ENCODE measurements around the gene FBLN1. TPM values are rescaled to one million over a fixed set of nuclear protein-coding genes. Genes with fewer than 3 reads are reported as not detected.

FBLN1 gene
- polyA plus RNA-seq, 1 donor from 2014 or later, result 3.4 TPM

- no peaks in the 10 kb centered on the region for H3F3A ChIP-seq (ENCODE audit: insufficient read depth, low read length, poor library complexity, severe bottlenecking)
- no peaks in the 10 kb centered on the region for H3K79me2 ChIP-seq (replicated peaks; ENCODE audit: insufficient read depth, low read length)
- H2AFZ ChIP-seq (ENCODE audit: low read depth, low read length), result no peak overlapping the region
- TF ChIP-seq RAD21 (conservative IDR thresholded peaks at IDR 0.05) (no peak), CTCF (IDR thresholded peaks at IDR 0.05; ENCODE audit: poor library complexity, severe bottlenecking) (no peak), SMC3 (conservative IDR thresholded peaks at IDR 0.05; ENCODE audit: poor library complexity) (no peak), POLR2AphosphoS5 (IDR thresholded peaks at IDR 0.05) (no peak), REST (IDR thresholded peaks at IDR 0.05; ENCODE audit: borderline replicate concordance) (no peak), TAF1 (IDR thresholded peaks at IDR 0.05; ENCODE audit: low read depth) (no peak), MXI1 (conservative IDR thresholded peaks at IDR 0.05; ENCODE audit: poor library complexity, severe bottlenecking) (no peak), EP300 (conservative IDR thresholded peaks at IDR 0.05; ENCODE audit: poor library complexity, severe bottlenecking) (no peak), EZH2 (IDR thresholded peaks at IDR 0.05; ENCODE audit: borderline replicate concordance, insufficient read depth, low read length, poor library complexity, severe bottlenecking) (no peak)
- no peak overlapping the region for H3K9ac ChIP-seq (ENCODE audit: low read length)
- H3K27ac ChIP-seq (ENCODE audit: low read length), result no peak overlapping the region
- no peaks in the 10 kb centered on the region for H4K20me1 ChIP-seq (ENCODE audit: insufficient read depth)
- no peak overlapping the region for H3K4me3 ChIP-seq (ENCODE audit: low read length)
- no peaks in the 10 kb centered on the region for H3K9me3 ChIP-seq (ENCODE audit: low read length)
- no peaks in the 10 kb centered on the region for H3K36me3 ChIP-seq (ENCODE audit: insufficient read depth, low read length)
- no peak overlapping the region for H3K4me2 ChIP-seq (ENCODE audit: low read length)
- no peaks in the 10 kb centered on the region for H3K27me3 ChIP-seq (ENCODE audit: insufficient read depth, low read depth, low read length)
- H3K9me2 ChIP-seq (ENCODE audit: insufficient read depth, low read length), result no peaks in the 10 kb centered on the region
These were observed 33.8 kb upstream of the FBLN1 start for GRCh38 chr22:45468872-45469271.

GRCh38 chr22:45469281-45470073 is 33.2 kb upstream of the FBLN1 start:
- Histone ChIP-seq H3K27me3 (ENCODE audit: insufficient read depth, low read depth, low read length) (no peaks in the 10 kb centered on the region), H3K27ac (ENCODE audit: low read length) (no peak overlapping the region), H2AFZ (ENCODE audit: low read depth, low read length) (no peak overlapping the region), H3K4me3 (ENCODE audit: low read length) (no peak overlapping the region), H3K4me2 (ENCODE audit: low read length) (no peak overlapping the region), H3K9me2 (ENCODE audit: insufficient read depth, low read length) (no peaks in the 10 kb centered on the region), H3K79me2 (replicated peaks; ENCODE audit: insufficient read depth, low read length) (no peaks in the 10 kb centered on the region), H3K9ac (ENCODE audit: low read length) (no peak overlapping the region), H3F3A (ENCODE audit: insufficient read depth, low read length, poor library complexity, severe bottlenecking) (no peaks in the 10 kb centered on the region), H4K20me1 (ENCODE audit: insufficient read depth) (no peaks in the 10 kb centered on the region), H3K36me3 (ENCODE audit: insufficient read depth, low read length) (no peaks in the 10 kb centered on the region), H3K9me3 (ENCODE audit: low read length) (no peaks in the 10 kb centered on the region)
- TF ChIP-seq TAF1 (IDR thresholded peaks at IDR 0.05; ENCODE audit: low read depth) (no peak), EP300 (conservative IDR thresholded peaks at IDR 0.05; ENCODE audit: poor library complexity, severe bottlenecking) (no peak), CTCF (IDR thresholded peaks at IDR 0.05; ENCODE audit: poor library complexity, severe bottlenecking) (no peak), RAD21 (conservative IDR thresholded peaks at IDR 0.05) (no peak), SMC3 (conservative IDR thresholded peaks at IDR 0.05; ENCODE audit: poor library complexity) (no peak), EZH2 (IDR thresholded peaks at IDR 0.05; ENCODE audit: borderline replicate concordance, insufficient read depth, low read length, poor library complexity, severe bottlenecking) (no peak), POLR2AphosphoS5 (IDR thresholded peaks at IDR 0.05) (no peak), MXI1 (conservative IDR thresholded peaks at IDR 0.05; ENCODE audit: poor library complexity, severe bottlenecking) (no peak), REST (IDR thresholded peaks at IDR 0.05; ENCODE audit: borderline replicate concordance) (no peak)

All from neural cell (in vitro differentiated cells).